Esophagus muscularis mucosa (tissue), 4 donors: ENCODE data around the gene AATK. TPM values are rescaled to one million over a fixed set of nuclear protein-coding genes. Genes with fewer than 3 reads are reported as not detected.

Experiments
- DNase-seq: peaks from one replicate; pipeline ENCODE4 v3.0.0-alpha.2; 2017; ENCODE audit errors: extremely low spot score
- H3K27ac ChIP-seq, 4 donors: fragments of 200-600 bp; sonication (generic); replicated peaks in 1 of 4; 1 replicate in 3 of 4; 2 replicates in 1 of 4; pipeline ENCODE4 v1.5.1; 2016 to 2019; ENCODE audit warnings: mild to moderate bottlenecking in 1 of 4
- H3K27me3 ChIP-seq, 4 donors: fragments of 200-600 bp; sonication (generic); one replicate each; pipeline versions ENCODE4 v1.5.1 to v1.6.0; 2016 to 2019
- H3K36me3 ChIP-seq, 4 donors: fragments of 200-600 bp; sonication (generic); one replicate each; pipeline ENCODE4 v1.5.1; 2016 to 2019
- H3K4me1 ChIP-seq, 4 donors: fragments of 200-600 bp; sonication (generic); one replicate each; pipeline ENCODE4 v1.5.1; 2016 to 2019
- H3K4me3 ChIP-seq, 4 donors: fragments of 200-600 bp; sonication (generic); 1 replicate in 2 of 4; 2 replicates in 2 of 4; pipeline ENCODE4 v1.5.1; 2016 to 2019; ENCODE audit warnings: mild to moderate bottlenecking in 4 of 4, moderate library complexity in 1 of 4
- H3K9me3 ChIP-seq, 4 donors: fragments of 200-600 bp; sonication (generic); 1 replicate in 3 of 4; 2 replicates in 1 of 4; pipeline ENCODE4 v1.5.1; 2016 to 2019
- EP300 ChIP-seq: sonication (generic); formaldehyde crosslinking; IDR thresholded peaks from one replicate; pipeline ENCODE4 v1.6.1; 2017; ENCODE audit warnings: antibody characterized with exemption
- POLR2A ChIP-seq: fragments of 450-650 bp; IDR thresholded peaks from one replicate; pipeline ENCODE4 v1.6.1; 2017; ENCODE audit warnings: antibody characterized with exemption, moderate library complexity, mild to moderate bottlenecking, low read depth
- POLR2AphosphoS5 ChIP-seq, 2 donors: sonication (generic); formaldehyde crosslinking; IDR thresholded peaks; one replicate each; pipeline ENCODE4 v1.6.1; 2017; ENCODE audit warnings: antibody characterized with exemption in 2 of 2
- WGBS: methylation state at CpG from one replicate; pipeline ENCODE4 v1.1.5; 2018; 5-methylcytosine and 5-hydroxymethylcytosine counted together
- intact Hi-C: fragments of 100-400 bp; cut with DNase I; formaldehyde crosslinking; loops from one replicate; pipeline ENCODE4 v1.15.1; 2023
- total RNA-seq, 4 donors: library from RNA; depleted of rRNA; stranded (reverse); fragments of >200 nt; gene quantifications; one replicate each; pipeline versions ENCODE4 v1.1.0 to v1.2.1, GENCODE V29; 2016
- TF ChIP-seq, protein P1 (sequence below), 3 experiments: fragments of 200-600 bp in 2 of 3; fragments of 450-650 bp in 1 of 3; sonication (generic) in 2 of 3; IDR thresholded peaks; one replicate each; pipeline ENCODE4 v1.5.1; 2017 to 2019; ENCODE audit warnings: antibody characterized with exemption in 3 of 3, mild to moderate bottlenecking in 2 of 3, moderate library complexity in 1 of 3

The AATK gene, protein sequence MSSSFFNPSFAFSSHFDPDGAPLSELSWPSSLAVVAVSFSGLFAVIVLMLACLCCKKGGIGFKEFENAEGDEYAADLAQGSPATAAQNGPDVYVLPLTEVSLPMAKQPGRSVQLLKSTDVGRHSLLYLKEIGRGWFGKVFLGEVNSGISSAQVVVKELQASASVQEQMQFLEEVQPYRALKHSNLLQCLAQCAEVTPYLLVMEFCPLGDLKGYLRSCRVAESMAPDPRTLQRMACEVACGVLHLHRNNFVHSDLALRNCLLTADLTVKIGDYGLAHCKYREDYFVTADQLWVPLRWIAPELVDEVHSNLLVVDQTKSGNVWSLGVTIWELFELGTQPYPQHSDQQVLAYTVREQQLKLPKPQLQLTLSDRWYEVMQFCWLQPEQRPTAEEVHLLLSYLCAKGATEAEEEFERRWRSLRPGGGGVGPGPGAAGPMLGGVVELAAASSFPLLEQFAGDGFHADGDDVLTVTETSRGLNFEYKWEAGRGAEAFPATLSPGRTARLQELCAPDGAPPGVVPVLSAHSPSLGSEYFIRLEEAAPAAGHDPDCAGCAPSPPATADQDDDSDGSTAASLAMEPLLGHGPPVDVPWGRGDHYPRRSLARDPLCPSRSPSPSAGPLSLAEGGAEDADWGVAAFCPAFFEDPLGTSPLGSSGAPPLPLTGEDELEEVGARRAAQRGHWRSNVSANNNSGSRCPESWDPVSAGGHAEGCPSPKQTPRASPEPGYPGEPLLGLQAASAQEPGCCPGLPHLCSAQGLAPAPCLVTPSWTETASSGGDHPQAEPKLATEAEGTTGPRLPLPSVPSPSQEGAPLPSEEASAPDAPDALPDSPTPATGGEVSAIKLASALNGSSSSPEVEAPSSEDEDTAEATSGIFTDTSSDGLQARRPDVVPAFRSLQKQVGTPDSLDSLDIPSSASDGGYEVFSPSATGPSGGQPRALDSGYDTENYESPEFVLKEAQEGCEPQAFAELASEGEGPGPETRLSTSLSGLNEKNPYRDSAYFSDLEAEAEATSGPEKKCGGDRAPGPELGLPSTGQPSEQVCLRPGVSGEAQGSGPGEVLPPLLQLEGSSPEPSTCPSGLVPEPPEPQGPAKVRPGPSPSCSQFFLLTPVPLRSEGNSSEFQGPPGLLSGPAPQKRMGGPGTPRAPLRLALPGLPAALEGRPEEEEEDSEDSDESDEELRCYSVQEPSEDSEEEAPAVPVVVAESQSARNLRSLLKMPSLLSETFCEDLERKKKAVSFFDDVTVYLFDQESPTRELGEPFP (N-terminal part only)
- 10 to 100 TPM; 13.7 to 24.6 (median 16.0) TPM for total RNA-seq

DNA sequence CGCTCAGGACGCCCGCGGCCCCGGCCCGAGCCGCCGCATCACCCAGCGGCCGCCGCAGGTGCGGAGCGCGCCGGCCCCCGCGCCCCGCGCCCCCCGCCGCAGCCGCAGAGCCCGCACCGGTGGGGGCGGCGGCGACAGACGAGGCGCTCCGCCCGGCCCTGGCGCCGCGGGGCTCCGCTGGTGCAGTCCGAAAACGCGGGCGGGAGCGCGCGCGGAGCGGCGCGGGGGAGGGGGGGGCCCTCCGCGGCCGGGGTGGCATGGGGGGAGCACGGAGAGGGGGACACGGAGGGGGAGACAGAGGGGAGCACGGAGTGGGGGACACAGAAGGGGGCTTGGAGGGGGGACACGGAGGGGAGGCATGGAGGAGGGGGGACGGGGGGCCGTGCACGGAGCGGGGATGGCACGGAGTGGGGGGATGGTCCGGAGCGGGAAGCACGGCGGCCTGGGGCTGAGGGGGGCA, at the start of gene AATK:
TSS of gene AATK (minus strand) at position 189 of the 460 bp plus-strand sequence. CDS start 229 bp downstream, outside the sequence.
- H3K4me1 ChIP-seq = peaks cover 10 to 24% (median 24%) of the 10 kb centered on the region in 4 donors
- H3K4me3 ChIP-seq = peak within 1 kb of the TSS; percentile 55 to 65 (median 58)
- intact Hi-C loops = no loop called here
- H3K9me3 ChIP-seq = no peaks in the 10 kb centered on the region
- 10% methylated on average over 4 of the region's 62 CpGs for WGBS
- peaks cover 0 to 14% (median 2%) of the 10 kb centered on the region in 4 donors for H3K27me3 ChIP-seq
- no peaks in the 10 kb centered on the region for H3K36me3 ChIP-seq
- H3K27ac ChIP-seq = peak within 1 kb of the TSS; percentile 48 to 70 (median 56)
- DNase-seq = no peak
- TF ChIP-seq POLR2A (no peak), EP300 (no peak), POLR2AphosphoS5 (IDR thresholded peaks at IDR 0.05) (no peak)
- TF ChIP-seq, protein P1, sequence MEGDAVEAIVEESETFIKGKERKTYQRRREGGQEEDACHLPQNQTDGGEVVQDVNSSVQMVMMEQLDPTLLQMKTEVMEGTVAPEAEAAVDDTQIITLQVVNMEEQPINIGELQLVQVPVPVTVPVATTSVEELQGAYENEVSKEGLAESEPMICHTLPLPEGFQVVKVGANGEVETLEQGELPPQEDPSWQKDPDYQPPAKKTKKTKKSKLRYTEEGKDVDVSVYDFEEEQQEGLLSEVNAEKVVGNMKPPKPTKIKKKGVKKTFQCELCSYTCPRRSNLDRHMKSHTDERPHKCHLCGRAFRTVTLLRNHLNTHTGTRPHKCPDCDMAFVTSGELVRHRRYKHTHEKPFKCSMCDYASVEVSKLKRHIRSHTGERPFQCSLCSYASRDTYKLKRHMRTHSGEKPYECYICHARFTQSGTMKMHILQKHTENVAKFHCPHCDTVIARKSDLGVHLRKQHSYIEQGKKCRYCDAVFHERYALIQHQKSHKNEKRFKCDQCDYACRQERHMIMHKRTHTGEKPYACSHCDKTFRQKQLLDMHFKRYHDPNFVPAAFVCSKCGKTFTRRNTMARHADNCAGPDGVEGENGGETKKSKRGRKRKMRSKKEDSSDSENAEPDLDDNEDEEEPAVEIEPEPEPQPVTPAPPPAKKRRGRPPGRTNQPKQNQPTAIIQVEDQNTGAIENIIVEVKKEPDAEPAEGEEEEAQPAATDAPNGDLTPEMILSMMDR (IDR thresholded peaks at IDR 0.05) = no peak

DNA sequence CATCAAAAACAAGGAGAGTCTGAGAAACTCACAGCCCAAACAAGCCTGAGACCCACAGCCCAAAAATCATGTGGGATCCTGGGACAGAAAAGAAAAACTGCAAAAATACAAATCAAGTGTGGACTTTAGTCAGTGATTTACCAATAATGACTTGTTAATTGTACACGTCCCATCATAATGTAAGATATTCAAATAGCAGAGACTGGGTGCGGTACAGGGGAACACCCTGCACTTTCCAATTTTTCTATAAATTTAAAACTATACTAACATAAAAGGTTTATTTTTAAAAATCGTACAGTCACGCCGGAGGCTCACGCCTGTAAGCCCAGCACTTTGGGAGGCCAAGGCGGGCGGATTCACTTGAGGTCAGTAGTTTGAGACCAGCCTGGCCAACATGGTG, 48.0 kb upstream of the AATK start:
- Histone ChIP-seq H3K4me1 (peaks cover 0 to 5% (median 0%) of the 10 kb centered on the region in 4 donors), H3K9me3 (no peaks in the 10 kb centered on the region), H3K4me3 (no peak overlapping the region), H3K36me3 (peaks cover 0 to 18% (median 4%) of the 10 kb centered on the region in 4 donors), H3K27me3 (no peaks in the 10 kb centered on the region), H3K27ac (no peak overlapping the region)
- intact Hi-C loops = no loop called here
- no peak for TF ChIP-seq POLR2A
- no peak for TF ChIP-seq EP300
- TF ChIP-seq, protein P1 (IDR thresholded peaks at IDR 0.05) = no peak
- TF ChIP-seq POLR2AphosphoS5 (IDR thresholded peaks at IDR 0.05) = no peak
- DNase-seq = no peak
- 99% methylated on average over 8 of the region's 8 CpGs for WGBS

GRCh38 chr17:81212365-81212764, 46.3 kb upstream of the AATK start:
- no peak overlapping the region for H3K27ac ChIP-seq
- no peak for DNase-seq
- H3K4me3 ChIP-seq = no peak overlapping the region
- 88% methylated on average over 9 of the region's 9 CpGs for WGBS
- H3K4me1 ChIP-seq = peaks cover 0 to 5% (median 0%) of the 10 kb centered on the region in 4 donors
- H3K36me3 ChIP-seq = peaks cover 0 to 19% (median 11%) of the 10 kb centered on the region in 4 donors
- intact Hi-C loops = no loop called here
- H3K9me3 ChIP-seq = no peaks in the 10 kb centered on the region
- no peak for TF ChIP-seq EP300
- no peak for TF ChIP-seq POLR2A
- TF ChIP-seq POLR2AphosphoS5 (IDR thresholded peaks at IDR 0.05) = no peak
- TF ChIP-seq, protein P1 (IDR thresholded peaks at IDR 0.05) = no peak
- no peaks in the 10 kb centered on the region for H3K27me3 ChIP-seq

GRCh38 chr17:81210868-81211267, 44.8 kb upstream of the AATK start:
- no peaks in the 10 kb centered on the region for H3K9me3 ChIP-seq
- peaks cover 0 to 24% (median 17%) of the 10 kb centered on the region in 4 donors for H3K36me3 ChIP-seq
- intact Hi-C loops = no loop called here
- no peak overlapping the region for H3K27ac ChIP-seq
- no peak overlapping the region for H3K4me3 ChIP-seq
- TF ChIP-seq POLR2A = no peak
- TF ChIP-seq, protein P1 (IDR thresholded peaks at IDR 0.05) = no peak
- no peak for TF ChIP-seq POLR2AphosphoS5 (IDR thresholded peaks at IDR 0.05)
- TF ChIP-seq EP300 = no peak
- H3K4me1 ChIP-seq = peaks cover 0 to 5% (median 0%) of the 10 kb centered on the region in 4 donors
- WGBS = 72% methylated on average over 14 of the region's 14 CpGs
- no peak for DNase-seq
- H3K27me3 ChIP-seq = no peaks in the 10 kb centered on the region
